Bronchial epithelial cell (primary cell): ENCODE measurements around the gene PTPRT. TPM values are rescaled to one million over a fixed set of nuclear protein-coding genes. Genes with fewer than 3 reads are reported as not detected.

Experiments
- DNase-seq: peaks from one replicate; pipeline ENCODE4 v3.0.0-alpha.2; 2010; ENCODE audit warnings: low read depth
- FAIRE-seq: peaks from 2 replicates; lab custom pipeline; 2011; peaks lifted over from hg19 to GRCh38; lab: Jason Lieb, UNC
- H3K27me3 ChIP-seq: 2 replicates; pipeline ENCODE4 v1.5.1; 2011; ENCODE audit warnings: low read length; ENCODE audit not compliant: control insufficient read depth, insufficient read depth
- H3K36me3 ChIP-seq: 2 replicates; pipeline ENCODE4 v1.5.1; 2011; ENCODE audit warnings: low read length; ENCODE audit not compliant: control insufficient read depth, insufficient read depth
- H3K4me3 ChIP-seq: 2 replicates; pipeline ENCODE4 v1.5.1; 2011; ENCODE audit warnings: mild to moderate bottlenecking, low read depth, low read length, control low read depth
- total RNA-seq: library from RNA; depleted of rRNA; stranded (reverse); fragments of >200 nt; gene quantifications from 2 replicates; pipeline ENCODE4 v1.2.1, GENCODE V29; 2014
- TF ChIP-seq, protein P1 (sequence below): IDR thresholded peaks from 2 replicates; pipeline ENCODE4 v1.5.1; 2011; ENCODE audit warnings: mild to moderate bottlenecking, moderate library complexity, low read length, control low read depth, inconsistent platforms; ENCODE audit not compliant: insufficient read depth, severe bottlenecking

The PTPRT gene
- total RNA-seq, 1 donor from 2014 or later, result not detected

DNA sequence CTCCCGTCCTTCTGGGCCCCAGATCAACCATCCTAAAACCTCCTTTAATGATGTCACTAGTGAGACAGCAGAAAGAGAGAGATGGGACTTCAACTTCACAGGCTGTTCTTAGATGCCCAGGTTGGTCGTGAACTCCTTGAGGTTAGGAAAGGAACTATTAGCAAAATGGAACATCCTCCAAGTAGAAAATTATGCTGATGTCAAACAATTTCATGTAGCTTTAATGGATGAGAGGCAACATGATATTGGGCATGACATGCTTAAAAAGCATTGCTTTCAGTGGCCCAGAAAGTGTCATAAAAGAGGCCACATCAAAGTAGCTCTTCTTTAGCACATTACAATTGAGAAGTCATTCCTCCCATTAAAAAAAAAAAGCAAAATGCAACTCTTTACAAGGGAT is 248.1 kb downstream of the PTPRT start:
- TF ChIP-seq, protein P1, sequence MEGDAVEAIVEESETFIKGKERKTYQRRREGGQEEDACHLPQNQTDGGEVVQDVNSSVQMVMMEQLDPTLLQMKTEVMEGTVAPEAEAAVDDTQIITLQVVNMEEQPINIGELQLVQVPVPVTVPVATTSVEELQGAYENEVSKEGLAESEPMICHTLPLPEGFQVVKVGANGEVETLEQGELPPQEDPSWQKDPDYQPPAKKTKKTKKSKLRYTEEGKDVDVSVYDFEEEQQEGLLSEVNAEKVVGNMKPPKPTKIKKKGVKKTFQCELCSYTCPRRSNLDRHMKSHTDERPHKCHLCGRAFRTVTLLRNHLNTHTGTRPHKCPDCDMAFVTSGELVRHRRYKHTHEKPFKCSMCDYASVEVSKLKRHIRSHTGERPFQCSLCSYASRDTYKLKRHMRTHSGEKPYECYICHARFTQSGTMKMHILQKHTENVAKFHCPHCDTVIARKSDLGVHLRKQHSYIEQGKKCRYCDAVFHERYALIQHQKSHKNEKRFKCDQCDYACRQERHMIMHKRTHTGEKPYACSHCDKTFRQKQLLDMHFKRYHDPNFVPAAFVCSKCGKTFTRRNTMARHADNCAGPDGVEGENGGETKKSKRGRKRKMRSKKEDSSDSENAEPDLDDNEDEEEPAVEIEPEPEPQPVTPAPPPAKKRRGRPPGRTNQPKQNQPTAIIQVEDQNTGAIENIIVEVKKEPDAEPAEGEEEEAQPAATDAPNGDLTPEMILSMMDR, result no peak
- no peaks in the 10 kb centered on the region for H3K27me3 ChIP-seq
- no peak overlapping the region for H3K4me3 ChIP-seq
- DNase-seq (no peak), FAIRE-seq (no peak)
- no peaks in the 10 kb centered on the region for H3K36me3 ChIP-seq

DNA sequence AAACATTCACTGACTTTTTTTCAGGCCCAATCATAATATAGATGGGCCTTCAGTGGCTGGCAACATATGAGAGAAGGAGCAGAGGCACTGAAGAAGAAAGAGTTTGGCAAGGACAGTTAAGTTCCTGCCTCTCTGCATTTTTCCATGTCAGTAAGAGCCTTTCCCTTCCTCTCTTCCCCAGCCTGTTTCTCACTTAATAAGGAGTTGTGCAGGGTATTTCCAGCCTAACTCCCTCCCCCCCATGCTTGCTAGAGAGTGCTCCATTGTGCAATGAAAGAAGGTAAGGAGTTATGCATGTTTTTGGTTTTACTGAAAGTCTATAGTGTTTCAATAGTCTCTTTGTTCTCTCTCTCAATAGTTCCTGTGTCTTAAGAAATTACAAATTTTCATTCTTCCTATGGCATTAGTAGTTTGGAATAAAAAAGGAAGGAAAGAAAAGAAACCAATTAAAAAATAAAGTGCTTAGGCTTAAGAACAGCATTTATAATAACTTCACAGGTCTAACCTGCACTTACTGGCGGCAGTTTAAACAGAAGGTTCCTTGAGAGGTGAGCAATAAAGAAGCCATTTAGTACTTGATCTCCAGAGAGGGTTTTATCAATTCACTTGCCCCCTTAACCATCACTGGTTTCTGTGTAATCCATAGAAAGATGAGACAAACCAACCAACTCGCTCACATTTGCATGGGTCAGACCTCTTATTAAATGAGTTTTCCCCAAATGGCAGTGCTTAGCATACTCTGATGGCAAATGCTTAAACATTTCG is 251.1 kb downstream of the PTPRT start:
- no peak overlapping the region for H3K4me3 ChIP-seq

GRCh38 chr20:42936482-42936881 is 253.2 kb downstream of the PTPRT start:
- TF ChIP-seq, protein P1, result no peak
- FAIRE-seq (no peak), DNase-seq (no peak)
- no peaks in the 10 kb centered on the region for H3K36me3 ChIP-seq
- no peak overlapping the region for H3K4me3 ChIP-seq
- no peaks in the 10 kb centered on the region for H3K27me3 ChIP-seq

More for the DNA sequence above, 251.1 kb downstream of the PTPRT start:
- DNase-seq (no peak), FAIRE-seq (no peak)
- Histone ChIP-seq H3K27me3 (no peaks in the 10 kb centered on the region), H3K36me3 (no peaks in the 10 kb centered on the region)
- TF ChIP-seq, protein P1, result no peak

DNA sequence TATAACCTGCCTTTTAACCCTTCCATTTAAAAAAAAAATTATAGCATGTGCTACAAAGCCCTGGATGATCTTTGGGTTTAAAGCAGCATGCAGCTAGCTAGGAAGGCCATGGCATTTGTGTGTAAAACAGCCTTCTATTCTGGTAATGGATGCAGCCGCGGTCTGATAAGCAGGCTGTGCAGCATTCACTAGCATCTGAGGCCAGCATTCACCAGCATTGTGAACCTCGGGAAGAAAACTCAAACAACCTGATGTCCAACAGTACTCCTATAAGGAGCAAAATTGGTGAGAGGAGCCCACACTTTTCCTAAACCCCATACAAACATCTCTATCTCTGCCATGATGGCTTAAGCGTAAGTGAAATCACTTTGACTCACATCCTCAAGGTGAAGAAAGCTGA is 265.5 kb downstream of the PTPRT start:
- Histone ChIP-seq H3K36me3 (no peaks in the 10 kb centered on the region), H3K27me3 (no peaks in the 10 kb centered on the region), H3K4me3 (no peak overlapping the region)
- FAIRE-seq (no peak), DNase-seq (no peak)
- TF ChIP-seq, protein P1, result no peak

DNA sequence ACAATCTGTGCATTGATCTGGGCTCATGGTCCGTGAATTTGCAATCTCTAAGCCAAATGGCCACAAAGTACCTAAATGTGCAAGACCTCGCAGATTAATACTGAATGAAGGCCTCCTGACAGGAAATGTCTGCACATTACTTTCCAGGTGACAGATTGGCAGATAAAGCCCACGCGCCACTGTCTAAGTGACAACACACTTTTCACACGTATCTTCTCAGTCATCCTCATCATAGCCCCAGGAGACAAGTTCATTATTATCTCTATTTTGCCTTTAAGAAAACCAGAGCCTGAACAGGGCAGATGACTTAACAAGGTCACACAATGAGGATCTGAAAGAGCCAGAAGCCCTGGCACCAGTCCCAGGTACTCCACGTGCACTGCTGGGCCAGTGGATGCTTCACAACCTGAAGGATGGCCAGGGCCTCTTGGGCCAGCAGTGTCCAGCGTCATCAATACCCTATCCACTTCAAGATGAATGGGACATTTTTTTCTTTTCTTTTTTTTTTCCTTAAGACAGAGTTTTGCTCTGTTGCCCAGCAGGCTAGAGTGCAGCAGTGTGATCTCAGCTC is 266.3 kb downstream of the PTPRT start:
- H3K4me3 ChIP-seq, result no peak overlapping the region
- TF ChIP-seq, protein P1, result no peak
- no peaks in the 10 kb centered on the region for H3K36me3 ChIP-seq
- FAIRE-seq (no peak), DNase-seq (no peak)
- H3K27me3 ChIP-seq, result no peaks in the 10 kb centered on the region

- H3K4me3 ChIP-seq, result no peak overlapping the region
- FAIRE-seq, result no peak
- no peak for DNase-seq
- TF ChIP-seq, protein P1, result no peak
- H3K27me3 ChIP-seq, result no peaks in the 10 kb centered on the region
- no peaks in the 10 kb centered on the region for H3K36me3 ChIP-seq
Measured at GRCh38 chr20:42920776-42921175, 268.9 kb downstream of the PTPRT start.
